NCI-H2171 (cell line): ENCODE data around the gene CARTPT.

Experiments
- DNase-seq: peaks from one replicate; lab custom pipeline; 2025; lab: John Stamatoyannopoulos, UW

Gene CARTPT

GRCh38 chr5:71719063-71719964 lies at the start of gene CARTPT:
TSS of gene CARTPT (plus strand) at chr5:71719275. CDS start at chr5:71719294, 19 bp downstream.
- no peak for DNase-seq

DNA sequence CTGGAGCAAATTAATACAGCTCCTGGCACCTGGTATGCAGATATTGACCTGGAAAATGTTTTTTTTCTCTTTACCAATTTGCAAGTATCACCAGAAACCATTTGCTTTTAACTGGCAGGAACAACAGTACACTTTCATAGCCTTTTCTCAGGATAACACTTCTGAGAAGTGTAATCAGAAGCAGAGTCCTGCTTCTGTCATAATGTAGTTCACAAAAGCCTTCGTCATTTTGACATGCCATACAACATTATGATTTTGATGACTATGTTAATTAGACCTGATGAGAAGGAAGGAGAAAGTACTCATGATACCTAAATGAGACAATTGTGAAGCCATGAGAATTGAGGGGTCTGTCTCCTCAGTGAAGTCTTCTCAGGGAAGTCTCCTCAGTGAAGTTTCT lies 41.1 kb upstream of the CARTPT start:
- no peak for DNase-seq

GRCh38 chr5:71679714-71680113 lies 39.4 kb upstream of the CARTPT start:
- DNase-seq = no peak

GRCh38 chr5:71680510-71680909 lies 38.6 kb upstream of the CARTPT start:
- no peak for DNase-seq

GRCh38 chr5:71681296-71681695 lies 37.8 kb upstream of the CARTPT start:
- no peak for DNase-seq

- DNase-seq = no peak
Measured at GRCh38 chr5:71684309-71684708, 34.8 kb upstream of the CARTPT start.

DNA sequence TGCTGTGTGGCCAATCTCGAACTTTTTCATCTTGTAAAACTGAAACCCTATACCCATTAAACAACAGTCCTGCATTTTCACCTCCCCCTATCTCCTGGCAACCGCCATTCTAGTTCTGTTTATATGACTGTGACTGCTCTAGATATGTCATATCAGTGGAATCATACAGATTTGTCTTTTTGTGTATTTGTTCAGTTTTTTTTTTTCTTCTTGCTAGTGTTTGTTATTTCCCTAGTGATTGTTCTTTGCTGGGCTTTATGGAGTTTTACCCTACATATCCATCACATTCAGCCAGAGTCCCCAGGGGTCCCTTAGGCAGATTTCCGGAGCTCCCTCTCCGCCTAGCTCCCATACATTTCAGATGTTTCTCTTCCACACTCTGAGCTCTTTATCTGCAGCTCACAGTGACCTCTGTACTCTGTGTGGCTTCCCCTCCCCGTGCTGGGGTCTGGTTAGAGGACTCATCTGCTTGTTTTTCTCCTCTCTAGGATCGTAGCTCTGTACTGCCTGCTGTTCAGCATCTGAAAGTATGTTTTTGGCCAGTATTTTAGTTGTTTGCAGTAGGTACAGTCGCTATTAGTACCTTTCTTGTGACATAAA lies 25.1 kb upstream of the CARTPT start:
- DNase-seq = no peak

- DNase-seq = no peak
Measured at GRCh38 chr5:71695071-71695470, 24.0 kb upstream of the CARTPT start.

DNA sequence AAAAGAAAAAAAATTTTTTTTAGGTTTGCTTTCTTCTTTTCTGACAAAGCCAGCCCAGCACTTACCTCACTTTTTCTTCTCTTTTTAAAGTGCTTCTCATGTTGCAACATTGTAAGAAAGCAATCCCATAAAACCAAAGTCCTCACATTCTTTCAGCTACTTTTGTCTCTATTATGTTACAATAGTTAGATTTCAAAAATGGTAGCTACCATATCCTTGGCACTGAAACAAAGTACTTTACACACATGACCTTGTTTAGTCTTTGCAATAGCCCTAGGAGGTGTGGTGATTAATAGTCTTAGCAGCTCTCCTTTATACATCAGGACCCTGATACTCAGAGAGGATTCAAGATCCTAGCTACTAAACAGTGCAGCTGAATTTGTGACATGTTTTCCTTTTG lies 23.5 kb upstream of the CARTPT start:
- DNase-seq = no peak

DNA sequence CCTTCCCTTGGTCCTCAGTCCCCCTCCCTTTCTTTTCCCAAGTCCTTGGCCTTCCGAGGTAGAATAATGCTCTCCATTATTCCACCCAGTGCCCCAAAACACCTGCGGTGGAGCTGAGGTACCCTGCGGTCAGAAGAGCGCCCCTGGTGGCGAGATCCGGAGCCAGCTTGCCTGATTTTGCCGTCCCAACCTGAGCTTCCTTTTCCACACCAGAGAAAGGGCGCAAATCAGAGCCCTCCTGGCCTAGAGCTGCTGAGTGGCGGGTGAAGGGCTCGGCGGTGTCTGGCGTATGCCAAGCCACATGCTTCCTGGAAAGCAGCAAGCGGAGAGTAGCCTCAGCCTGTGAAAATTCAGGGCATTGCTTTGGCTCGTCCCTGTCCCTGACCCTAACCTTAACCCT lies 21.1 kb upstream of the CARTPT start:
- DNase-seq = no peak

DNA sequence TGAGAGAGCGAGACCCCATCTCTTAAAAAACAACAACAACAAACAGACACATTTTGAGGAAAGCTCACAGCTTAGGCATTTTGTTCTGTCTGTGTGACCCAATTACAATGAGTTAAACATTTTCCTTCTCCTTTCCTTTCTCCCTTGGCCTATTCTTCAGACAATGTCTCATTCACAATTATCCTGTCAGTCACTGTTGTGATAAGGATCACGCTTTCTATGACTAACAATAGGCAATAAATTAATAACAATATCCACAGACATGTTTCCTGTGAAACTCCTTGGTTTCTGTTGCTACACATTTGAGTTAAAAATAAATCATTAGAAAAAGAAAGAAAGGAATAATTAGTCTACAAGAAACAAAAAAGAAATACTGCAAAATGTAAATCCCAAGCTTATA lies 19.8 kb upstream of the CARTPT start:
- no peak for DNase-seq

- DNase-seq = no peak
Measured at GRCh38 chr5:71699751-71700150, 19.3 kb upstream of the CARTPT start.

- no peak for DNase-seq
Measured at GRCh38 chr5:71700803-71701202, 18.3 kb upstream of the CARTPT start.

DNA sequence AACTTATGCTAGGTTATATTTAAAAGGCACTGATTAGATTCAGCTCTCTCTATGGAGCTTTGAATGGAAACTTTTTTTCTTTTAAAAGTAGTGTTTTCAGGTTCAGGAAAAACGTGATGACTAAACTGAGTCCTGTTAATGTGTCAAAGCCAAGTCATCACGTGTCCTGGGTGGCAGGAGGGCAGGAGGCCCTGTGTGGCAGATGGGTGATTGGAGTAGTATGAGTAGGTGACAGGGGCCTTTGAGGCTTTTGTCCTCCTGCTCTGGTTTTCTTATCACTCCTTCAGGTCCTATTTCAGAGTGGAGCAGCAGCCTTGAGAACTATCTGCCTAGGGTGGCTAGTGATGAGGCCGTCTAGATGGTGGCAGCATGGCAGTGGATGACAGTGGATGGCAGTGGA lies 17.7 kb upstream of the CARTPT start:
- no peak for DNase-seq

DNA sequence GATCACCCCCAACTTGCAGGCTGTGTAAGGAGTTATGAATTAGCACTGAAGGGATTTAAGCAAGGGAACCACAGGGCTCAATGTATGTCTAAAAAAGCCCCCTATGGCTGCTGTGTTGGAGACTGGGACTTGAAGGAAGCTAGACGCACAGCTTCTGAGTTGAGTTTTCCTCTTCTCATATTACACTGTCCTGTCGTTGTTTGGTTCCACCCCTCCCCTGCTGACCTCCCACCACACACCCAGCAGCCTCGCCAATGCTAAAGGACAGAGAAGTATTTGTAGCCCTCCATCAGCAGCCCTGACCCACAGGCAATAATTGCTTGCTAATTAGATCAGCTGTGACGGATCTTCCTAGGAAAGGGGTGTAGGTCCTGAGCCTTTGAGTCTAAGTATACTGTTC lies 15.1 kb upstream of the CARTPT start:
- DNase-seq = no peak

DNA sequence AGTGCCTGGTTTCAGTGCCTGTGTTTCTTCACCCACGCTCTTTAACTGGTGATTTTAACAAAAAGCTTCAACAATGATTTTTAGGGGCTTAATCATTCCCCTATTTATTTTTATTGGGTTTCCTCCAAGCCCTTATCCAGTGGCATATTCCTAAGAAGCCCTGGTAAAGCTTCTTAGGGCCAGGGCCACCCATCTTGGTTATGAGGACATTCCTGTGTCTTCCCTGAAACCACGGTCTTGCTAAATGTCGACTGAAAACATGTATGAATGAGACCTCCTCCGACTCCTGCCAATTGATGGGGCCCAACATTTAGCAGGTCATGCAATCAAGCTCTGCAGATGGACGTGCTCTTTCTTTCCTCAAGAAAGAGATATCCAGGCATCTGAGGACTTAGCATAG lies 13.7 kb upstream of the CARTPT start:
- no peak for DNase-seq

DNA sequence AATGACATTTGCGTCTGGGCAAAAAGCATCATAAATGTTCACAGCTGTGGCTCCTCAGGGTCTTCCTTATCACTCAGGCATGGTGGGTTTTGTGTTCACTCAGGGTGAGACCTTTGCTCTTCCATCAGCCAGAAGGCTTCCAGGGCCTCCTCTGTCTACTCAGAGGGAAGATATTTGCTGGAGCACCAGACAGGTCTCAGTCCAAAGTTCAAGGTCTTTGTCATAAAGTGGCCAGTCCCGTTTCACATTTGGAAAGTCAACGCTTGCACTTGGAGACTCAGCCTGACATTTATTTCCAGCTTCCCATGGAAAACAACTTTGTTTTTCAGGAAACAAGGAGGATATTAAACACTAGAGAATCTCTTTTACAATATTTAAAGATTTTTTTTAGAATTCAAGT lies 12.2 kb upstream of the CARTPT start:
- no peak for DNase-seq

- DNase-seq = no peak
Measured at GRCh38 chr5:71711610-71712009, 7.5 kb upstream of the CARTPT start.

DNA sequence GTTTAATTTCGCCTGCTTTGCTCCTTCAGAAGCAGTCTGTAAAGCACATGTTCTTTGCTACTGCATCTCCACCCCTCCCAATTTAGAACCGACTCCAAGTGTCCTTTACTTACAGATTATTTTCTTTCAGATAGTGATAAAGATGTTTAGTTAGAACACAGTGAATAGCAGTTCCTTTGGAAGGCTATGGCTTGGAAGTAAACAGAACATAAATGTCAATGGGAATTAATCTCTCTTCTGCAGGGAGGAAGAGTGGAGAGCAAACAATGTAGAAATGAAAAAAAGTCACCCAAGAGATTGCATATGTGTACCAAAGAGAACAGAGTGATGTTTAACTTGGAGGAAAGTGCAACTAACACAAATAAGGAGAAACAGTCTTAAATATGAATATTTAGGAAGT lies 4.2 kb upstream of the CARTPT start:
- no peak for DNase-seq

- DNase-seq = no peak
Measured at GRCh38 chr5:71727978-71728377, 8.9 kb downstream of the CARTPT start.

DNA sequence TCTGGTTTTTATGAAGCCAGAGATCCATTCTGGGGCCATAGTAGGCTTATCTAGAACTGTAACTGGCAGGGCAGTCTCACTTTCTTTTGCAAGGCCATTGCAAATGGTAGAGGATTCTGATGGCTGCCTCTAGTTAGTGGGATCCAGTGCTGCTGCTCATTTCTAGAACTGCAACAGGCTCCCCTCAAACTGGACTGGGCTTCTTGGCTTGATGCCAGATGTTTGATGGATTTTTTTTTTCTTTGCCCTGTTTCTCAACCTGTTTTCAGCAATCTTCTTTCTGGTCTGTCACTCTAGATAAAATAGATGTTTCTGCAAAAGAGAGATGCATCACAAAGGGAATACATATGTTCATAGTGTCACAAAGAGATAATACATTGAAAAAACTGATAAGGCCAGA lies 11.9 kb downstream of the CARTPT start:
- DNase-seq = no peak

DNA sequence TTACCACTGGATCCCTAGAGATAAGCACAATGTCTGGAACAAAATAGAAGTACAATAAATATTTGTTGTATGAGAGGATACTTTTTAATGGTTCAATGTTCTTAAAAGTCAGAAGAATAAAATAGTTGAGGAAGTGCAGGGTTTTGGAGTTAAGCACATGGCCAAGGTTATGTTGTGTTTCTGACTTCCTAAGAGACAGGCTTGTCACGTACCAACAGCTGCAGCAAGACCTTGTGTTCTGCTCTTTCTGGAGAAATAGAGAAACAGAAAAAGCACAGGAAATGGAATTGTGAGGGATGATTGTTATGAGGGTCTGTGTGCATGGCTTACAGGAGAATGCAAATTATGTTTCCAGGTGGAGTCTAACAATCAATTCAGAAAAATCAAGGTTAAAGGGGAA lies 12.9 kb downstream of the CARTPT start:
- DNase-seq = no peak

DNA sequence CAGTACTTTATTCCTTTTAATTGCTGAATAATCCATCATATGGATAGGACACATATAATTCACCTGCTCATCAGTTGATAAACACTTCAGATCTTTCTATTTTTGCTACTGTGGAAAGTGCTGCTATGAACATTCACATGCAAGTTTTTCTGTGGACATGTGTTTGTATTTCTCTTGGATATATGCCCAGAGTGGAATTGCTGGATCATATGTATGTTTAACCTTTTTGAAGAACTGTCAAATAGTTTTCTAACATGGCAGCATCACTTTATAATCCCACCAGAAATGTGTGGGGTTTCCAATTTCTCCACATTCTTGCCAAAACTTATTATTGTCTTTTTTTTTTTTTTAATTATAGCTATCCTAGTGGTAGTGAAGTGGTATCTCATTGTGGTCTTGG lies 15.1 kb downstream of the CARTPT start:
- no peak for DNase-seq
